Stimulated activated CD8-positive, alpha-beta memory T cell treated with anti-CD3 and anti-CD28 coated beads, Interleukin-15, amount 100 ng/mL, for 24 hours (primary cell): ENCODE data around the gene DDX51.
"Not testable (repeated sequence)": the region's sequence is repeated elsewhere in the genome, so short reads cannot be mapped to it uniquely, and the experiment has no call there.

ENCODE experiments used
- DNase-seq: peaks from one replicate; pipeline ENCODE4 v3.0.0-alpha.2; 2020; ENCODE audit warnings: low read depth

The DDX51 gene

DNA sequence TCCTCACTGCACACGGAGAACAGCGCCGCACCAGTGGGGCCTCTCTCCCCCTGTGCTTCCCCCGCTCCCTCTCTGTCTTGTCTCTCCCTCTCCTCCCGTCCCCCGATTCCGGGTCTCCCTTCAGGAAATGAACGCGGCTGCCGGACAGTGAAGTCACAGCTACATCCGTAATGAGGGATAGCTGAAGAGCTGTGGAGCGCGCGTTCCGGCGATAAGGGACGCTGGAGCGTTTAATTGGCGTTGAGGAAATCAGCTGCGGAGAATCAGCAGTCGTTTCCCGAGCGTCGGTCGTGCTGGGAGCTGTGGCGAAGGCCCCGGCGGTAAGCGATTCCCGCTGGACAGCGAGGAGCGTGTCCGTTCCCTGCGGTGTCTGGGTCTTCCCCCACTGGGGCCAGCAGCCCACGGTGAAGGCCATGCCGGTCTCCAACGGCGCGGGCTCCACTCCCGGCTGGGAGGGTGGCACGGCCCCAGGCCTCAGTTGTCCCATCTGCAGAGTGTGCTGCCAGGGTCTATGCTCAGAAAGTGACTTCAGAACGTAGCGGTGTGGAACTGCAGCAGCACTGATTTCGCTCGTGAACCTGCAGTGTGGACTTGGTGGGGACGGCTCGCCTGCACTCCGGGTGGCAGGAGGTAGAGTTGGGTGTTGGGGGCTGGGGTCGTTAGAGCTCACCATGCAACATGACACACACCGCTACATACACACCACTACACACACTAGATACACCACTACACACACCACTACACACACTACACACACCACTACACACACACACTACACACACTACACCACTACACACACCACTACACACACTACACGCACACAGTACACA lies 11.0 kb upstream of the DDX51 start:
- DNase-seq = no peak

DNA sequence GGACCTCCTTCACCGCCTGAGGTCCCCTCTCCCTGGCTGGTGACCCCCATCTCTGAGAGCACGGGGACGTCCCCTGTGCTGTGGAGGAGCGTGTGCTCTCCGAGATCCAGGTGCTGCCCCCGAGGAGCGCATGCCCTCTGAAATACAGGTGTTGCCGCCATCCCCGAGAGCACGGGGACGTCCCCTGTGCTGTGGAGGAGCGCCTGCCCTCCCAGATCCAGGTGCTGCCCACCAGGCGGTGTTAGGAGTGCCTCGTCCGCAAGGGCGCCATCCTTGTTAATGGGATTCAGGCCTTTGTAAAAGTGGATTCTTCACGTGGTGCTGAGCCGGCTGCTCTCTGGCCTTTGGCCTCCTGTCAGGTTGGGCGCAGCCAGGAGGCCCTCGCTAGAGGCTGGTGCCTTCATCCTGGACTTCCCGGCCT lies 10.2 kb upstream of the DDX51 start:
- no peak for DNase-seq

DNA sequence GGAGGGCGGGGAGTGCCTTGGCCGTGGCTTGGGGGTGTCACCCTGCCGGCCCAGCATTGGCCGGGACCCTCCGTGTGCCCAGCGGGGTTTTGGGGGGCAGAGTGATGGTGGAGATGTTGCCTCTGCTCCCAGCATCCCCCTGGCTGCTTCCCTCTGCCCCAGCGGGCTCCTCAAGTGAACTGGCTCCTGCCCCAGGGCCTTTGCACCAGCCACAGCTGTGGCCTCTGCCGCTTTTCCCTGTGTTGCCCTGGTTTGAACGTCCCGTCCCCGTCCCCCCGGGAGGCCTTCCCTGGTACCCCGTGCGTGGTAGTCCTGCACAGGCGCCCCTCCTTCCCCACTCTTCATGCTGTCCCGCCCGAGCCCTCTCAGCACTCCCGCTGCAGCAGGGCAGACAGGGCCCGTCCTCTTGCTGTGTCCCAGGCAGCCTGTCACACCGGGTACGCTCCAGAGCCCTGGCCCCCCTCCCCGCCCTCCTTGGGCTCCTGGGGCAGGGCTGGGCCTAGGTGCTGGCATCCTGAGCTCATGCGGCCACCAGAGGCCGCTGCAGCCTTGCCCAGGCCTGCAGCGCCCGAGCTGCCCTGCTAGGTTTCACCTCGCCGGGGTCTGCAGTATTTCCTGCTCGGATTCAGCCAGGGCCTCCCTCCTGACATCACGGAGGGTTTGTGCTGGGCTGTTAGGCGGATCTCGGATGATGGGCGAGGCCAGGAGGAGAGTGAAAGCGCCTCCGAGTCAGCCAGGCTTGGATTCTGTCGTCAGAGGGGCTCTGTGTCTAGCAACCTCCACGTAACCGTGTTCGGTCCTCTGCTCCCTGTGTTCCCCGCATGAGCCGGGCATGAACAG lies 9.6 kb upstream of the DDX51 start:
- no peak for DNase-seq

DNA sequence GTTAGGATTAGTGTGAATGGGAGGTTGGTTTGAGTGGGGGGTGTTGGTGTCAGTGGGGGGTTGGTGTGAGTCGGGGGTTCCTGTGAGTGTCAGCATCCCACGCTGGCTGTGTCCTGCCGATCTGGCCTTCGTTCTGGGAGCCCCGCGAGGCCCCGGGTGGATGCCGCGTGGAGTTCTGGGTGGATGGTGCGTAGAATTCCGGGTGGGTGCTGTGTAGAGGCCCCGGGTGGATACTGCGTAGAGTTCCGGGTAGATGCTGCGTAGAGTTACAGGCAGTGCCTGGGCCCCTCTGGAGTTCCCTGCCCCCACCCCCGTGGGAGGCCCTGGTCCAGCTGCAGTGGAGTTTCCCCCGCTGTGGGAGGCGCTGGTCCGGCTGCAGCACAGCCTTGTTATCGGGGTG lies 8.8 kb upstream of the DDX51 start:
- no peak for DNase-seq

DNA sequence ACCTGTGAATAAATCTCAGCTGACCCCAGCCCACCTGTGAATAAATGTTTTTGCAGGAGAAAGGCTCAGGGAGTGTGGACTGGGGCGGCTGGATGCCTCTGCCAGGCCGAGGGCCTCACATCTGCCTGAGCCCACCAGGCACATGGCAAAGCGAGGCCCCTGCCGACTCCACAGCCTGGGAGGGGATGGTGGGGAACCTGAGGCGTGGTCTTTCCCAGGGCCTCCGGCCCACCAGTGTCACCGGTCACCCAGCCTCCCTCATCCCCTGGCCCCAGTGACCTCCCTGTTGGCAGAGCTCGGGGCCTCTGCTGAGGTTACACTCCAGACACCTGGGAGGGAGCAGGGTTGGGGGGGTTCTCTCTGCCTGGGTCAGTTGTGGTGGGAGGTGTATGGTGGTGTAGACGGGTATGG lies 8.3 kb upstream of the DDX51 start:
- DNase-seq = no peak

DNA sequence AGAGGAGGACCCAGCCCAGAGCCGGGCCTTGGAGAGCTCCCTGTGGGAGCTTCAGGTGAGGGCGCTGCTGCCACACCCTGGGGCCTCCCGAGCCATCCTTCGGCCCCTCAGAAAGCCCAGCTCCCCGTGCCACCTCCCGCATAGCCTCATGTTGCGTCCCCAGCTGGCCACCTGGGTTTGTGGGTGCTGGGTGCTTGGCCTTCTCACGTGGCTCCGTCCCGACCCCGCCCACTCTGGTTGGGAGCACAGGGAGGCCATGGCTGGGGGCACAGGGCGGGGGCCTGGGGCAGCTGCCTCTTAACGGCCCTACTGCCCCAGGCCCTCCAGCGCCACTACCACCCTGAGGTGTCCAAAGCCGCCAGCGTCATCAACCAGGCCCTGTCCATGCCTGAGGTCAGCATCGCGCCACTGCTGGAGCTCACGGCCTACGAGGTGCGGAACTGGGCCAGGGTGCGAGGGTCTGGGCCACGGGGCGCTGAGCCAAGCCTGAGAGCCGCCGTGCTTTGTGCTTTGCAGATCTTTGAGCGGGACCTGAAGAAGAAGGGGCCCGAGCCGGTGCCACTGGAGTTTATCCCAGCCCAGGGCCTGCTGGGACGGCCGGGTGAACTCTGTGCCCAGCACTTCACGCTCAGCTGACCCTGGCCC lies 7.8 kb upstream of the DDX51 start:
- no peak for DNase-seq

DNA sequence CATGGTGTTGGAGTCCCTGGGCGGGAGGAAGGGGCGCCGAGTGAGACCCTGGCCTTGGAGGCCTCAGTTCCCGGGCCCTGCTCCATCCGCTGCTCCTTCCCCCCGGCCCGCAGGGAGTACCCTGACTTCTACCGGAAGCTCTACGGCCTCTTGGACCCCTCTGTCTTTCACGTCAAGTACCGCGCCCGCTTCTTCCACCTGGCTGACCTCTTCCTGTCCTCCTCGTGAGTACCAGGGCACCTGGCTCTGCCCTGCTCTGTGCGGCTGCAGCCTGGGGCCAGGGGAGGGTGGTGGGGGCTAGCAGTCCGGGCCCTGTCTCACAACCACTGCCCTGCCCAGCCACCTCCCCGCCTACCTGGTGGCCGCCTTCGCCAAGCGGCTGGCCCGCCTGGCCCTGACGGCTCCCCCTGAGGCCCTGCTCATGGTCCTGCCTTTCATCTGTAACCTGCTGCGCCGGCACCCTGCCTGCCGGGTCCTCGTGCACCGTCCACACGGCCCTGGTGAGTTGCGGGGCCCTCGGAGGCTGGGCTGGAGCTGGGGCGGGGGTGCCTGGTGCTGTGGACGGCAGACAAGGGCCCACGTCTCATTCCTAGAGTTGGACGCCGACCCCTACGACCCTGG lies 7.1 kb upstream of the DDX51 start:
- DNase-seq = no peak

DNA sequence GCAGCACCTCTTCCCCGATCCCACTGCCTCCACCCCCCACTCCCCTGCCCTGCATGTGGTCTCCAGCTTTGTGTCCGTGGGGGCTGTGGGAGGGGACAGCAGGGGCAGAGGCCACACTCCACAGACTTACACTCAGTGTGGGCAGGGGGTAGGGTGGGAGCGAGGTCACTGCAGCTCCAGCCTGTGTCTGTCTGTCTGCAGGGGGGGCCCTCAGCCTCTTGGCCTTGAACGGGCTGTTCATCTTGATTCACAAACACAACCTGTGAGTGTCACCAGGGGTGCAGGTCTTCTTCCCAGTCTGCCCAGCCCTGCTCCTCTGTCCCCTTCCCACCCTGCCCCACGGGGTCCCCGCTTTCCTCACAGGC lies 6.6 kb upstream of the DDX51 start:
- no peak for DNase-seq

DNA sequence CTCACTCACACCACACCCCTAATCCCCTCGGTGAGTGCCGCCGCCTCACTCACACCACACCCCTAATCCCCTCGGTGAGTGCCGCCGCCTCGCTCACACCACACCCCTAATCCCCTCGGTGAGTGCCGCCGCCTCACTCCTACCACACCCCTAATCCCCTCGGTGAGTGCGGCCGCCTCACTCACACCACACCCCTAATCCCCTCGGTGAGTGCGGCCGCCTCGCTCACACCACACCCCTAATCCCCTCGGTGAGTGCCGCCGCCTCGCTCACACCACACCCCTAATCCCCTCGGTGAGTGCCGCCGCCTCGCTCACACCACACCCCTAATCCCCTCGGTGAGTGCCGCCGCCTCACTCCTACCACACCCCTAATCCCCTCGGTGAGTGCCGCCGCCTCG lies 5.4 kb upstream of the DDX51 start:
- not testable (repeated sequence) for DNase-seq

DNA sequence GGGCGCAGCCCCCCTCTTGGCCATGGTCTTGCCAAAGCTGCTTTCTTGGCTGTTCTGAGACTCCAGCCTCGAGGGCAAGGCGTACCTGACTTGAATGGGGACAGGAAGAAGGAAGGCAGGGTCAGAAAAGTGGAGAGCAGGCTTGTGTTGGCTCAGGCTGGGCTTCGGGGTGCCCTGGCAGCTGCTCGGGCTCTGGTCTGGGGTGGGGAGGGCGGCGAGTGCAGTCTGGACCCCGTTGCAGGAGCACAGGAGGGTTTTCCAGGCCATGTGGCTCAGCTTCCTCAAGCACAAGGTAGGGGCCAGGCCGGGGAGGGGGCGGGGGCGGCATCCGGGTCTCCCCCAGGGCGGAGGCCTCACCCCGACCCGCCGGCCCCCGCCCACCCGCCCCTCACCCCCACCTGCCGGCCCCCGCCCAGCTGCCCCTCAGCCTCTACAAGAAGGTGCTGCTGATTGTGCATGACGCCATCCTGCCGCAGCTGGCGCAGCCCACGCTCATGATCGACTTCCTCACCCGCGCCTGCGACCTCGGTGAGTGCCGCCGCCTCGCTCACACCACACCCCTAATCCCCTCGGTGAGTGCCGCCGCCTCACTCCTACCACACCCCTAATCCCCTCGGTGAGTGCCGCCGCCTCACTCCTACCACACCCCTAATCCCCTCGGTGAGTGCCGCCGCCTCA lies 4.4 kb upstream of the DDX51 start:
- no peak for DNase-seq

DNA sequence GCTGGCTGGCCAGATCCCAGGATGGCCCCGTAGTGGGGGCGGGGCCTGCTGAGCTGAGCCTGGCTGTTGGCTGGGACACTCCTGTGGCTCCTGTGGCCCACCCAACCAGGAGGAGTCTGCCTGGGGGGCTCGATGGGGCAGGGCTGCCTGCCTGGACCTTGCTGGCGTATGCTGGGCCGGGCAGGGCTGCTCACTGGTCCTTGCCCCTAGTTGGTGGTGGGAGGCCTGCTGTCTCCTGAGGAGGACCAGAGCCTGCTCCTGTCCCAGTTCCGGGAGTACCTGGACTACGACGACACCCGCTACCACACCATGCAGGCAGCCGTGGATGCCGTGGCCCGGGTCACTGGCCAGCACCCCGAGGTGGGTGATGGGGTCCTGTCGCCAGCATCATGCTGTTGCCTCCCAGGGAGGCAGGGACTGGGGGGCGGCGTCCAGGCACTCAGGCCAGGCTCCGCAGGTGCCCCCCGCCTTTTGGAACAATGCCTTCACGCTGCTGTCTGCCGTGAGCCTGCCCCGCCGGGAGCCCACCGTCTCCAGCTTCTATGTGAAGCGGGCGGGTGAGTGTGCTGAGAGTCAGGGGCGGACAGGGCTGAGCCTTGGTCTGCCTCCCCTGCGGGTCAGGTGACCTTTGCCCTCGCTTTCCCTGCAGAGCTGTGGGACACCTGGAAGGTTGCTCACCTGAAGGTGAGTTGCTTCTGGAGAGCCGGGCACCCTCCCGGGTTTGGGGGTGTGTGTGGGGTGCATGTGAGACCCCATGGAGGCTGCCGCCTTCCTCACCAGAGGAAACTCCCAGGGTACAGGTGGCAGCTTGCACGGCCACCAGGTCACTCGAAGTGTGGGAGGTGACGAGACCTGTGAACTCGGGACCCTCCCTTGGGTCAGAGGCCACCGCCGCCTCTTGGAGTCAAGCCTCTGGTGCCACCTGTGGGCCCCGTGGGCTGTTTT lies 3.6 kb upstream of the DDX51 start:
- no peak for DNase-seq

DNA sequence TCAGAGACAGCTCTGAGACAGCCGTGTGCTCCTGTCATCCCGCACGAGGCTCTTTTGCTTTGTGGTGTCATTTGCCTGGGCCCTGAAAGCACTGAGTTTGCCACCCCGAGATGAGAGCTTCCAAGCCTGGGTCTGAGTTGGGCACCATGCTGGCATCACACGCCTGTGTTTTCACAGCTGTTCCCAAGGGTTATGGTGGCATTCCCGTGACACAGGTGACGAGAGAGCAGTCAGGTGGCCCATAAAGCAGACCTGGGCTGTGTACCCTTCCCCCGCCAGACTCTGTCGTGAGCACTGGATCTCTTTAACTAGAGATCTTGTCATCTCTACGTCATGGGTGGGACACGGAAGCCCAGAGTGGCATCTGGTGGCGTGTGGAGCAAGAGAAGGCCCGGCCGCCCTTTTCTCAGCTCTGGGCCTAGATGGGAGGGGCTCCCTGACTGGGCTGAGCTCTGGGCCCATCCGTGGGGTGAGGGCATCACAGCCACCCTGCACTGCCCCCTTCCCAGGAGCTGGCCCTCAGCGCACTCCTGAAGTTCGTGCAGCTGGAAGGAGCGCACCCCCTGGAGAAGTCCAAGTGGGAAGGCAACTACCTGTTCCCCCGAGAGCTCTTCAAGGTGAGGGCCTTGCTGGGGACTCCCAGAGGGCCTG lies 2.8 kb upstream of the DDX51 start:
- DNase-seq = no peak

DNA sequence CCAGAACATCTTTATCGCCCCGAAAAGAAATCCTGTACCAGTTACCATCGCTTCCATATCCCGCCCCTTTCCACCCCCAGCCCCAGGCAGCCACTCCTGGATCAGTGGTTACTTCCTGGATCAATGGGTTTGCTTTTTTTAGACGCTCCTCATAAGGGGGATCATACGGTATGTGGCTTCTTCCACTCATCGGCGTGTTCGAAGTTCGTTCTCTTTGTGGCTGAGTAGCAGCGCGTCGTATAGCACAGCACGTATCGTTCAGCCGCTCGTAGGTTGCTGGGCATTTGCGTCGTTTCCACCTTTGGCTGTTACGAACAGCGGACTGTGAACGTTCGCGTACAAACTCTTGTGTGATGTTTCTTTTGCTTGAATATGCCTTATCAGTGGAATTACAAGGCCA lies 2.0 kb upstream of the DDX51 start:
- DNase-seq = no peak

DNA sequence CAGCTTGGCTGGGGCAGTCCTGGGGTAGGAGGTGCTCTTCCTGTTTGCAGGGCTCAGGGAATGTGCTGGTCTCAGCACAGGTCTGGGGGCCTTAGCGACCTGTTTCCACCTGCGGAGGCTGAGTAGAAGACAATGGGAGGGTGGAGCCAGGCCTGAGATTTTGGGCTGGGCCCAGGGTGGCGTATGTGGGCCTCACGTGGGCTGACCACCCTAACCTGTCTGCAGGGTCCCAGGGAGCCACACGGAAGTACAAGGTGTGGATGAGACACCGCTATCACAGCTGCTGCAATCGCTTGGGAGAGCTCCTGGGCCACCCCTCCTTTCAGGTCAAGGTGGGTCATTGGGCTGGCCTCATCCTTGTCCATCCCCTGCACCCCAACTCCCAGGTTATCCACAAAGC lies 1.2 kb upstream of the DDX51 start:
- DNase-seq = no peak

DNA sequence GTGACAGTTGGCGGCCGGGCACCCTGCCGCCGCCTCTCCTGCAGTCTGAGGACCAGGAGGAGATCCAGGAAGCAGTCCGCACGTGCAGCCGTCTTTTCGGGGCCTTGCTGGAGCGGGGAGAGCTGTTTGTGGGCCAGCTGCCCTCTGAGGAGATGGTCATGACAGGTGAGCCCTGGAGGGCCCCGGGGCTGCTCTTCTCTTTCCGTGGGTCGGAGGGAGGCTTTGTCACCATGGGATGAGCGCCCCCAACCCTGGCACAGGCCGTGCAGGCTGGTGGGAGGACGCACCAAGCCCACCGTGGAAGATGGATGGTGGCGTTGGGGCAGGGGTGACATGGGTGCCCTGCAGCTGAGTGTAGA lies 670 bp upstream of the DDX51 start:
- DNase-seq = no peak

DNA sequence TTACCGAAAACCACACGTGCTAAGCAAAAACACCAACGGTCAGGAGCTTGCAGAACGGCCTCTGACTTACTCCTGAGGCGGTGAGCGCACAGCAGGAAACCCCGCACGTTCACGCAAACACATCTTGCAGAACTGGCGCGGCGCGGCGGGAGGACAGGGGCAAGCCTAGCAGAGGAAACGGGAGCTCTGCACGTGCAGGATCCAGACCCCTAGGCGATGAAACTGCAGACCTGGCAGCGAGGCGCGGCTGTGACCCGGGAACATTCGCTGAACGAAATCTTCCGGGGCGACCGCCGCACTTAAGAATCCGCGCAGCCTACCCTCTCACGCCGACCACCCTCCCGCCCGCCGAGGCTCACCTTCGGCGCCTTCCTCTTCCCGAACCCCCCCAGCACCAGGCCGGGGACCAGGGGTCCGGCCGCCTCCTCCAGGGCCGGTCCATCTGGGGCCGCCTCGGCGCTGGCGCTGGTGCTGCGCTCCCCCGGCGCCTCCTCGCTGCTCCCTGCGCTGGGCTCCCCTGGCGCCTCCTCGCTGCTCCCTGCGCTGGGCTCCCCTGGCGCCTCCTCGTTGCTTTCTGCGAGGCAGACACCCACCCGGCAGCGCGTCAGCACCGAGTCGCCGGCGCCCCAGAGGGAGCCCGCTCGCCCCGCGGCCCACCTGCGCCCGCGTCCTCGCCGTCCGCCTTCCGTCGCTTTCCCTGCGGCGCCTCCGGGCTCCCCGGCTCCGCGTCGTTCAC lies 615 bp downstream of the DDX51 start:
- no peak for DNase-seq

DNA sequence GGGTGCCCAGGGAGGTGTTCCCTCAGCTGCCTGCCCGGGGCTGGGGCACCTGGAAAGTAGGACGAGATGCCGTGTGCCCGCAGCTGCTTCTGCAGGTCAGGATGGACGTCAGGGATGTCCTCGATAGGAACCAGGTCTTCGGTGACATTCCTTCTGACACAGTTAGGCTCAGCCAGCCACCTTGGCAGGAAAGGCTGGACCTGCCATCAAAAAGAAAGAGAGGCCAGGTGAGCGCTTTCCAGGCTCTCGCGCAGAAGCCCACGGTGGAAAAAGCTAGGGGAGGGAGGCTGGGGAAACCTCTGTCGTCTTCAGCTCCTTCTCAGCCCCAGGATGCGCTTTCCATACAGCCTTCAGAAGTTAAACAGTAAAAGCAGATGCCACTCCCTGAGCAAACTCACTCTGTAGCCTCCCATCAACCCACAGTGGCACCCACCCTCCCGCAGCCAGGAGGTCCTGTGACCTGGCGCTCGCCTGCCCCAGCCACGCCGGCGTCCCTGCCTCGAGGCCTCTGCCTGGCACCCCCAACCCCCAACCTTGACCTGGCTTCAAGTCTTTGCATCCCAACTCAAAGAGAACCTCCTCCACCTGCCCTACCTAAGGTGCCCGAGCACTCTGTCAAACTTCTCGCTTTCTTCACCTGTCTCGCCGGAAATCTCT lies 1.3 kb downstream of the DDX51 start:
- DNase-seq = no peak

DNA sequence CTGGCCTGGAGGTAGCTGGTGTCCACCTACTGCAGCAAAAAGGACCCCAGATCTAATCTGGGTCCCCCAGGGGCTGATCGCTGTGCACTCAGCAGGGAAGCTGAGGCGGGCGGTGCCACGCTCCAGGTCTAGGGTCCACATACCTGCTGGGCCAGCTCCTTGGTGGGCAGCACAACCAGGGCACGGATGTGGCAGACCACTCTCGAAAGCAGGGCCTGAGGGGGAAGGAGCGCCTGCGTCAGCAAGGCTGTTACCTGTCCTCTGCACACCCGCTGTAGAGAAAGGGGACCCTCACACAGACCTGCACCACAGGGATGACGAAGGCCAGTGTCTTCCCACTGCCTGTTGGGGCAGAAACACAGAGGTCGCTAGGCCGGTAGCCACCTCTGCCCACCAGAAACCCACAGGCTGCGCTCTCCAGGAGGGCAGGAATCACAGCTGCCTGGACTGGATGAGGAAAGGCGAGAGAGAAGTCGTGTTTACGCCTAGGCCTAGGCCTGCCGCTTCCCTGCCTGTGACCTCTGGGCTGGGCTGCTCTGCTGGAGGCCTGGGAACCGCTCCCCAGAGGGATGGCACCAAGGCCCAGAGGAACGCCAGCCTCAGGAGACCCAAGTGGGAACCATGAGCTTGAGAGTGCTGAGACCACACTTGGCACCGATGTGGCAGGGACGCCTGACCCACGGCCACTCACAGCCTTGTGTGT lies 2.0 kb downstream of the DDX51 start:
- DNase-seq = no peak
